Endometrial microvascular endothelial cells (primary cell): ENCODE results near the gene BCORL1. TPM values are rescaled to one million over a fixed set of nuclear protein-coding genes. Genes with fewer than 3 reads are reported as not detected.

Source experiments
- in situ Hi-C: cut with HindIII; loops from 2 replicates; pipeline ENCODE4 v1.10.0; 2017; ENCODE audit warnings: low sequenced_read_pairs, low pct_unique_long_range_greater_than_20kb; ENCODE audit errors: inconsistent ontology term
- total RNA-seq: library from RNA; depleted of rRNA; stranded (reverse); fragments of >200 nt; gene quantifications from one replicate; pipeline ENCODE4 v1.2.3, GENCODE V29; 2015; ENCODE audit errors: inconsistent ontology term

BCORL1 gene
- total RNA-seq, 1 donor from 2014 or later = 1.9 TPM

- in situ Hi-C loops = no loop called here
These were observed 65.0 kb downstream of the BCORL1 start for GRCh38 chrX:130047416-130047815.

GRCh38 chrX:130048686-130049222 is 66.3 kb downstream of the BCORL1 start:
- in situ Hi-C loops = no loop called here

- in situ Hi-C loops = no loop called here
These were observed 67.4 kb downstream of the BCORL1 start for GRCh38 chrX:130049821-130050220.

- in situ Hi-C loops = no loop called here
These were observed 68.9 kb downstream of the BCORL1 start for GRCh38 chrX:130051176-130051845.

- in situ Hi-C loops = no loop called here
These were observed 70.8 kb downstream of the BCORL1 start for GRCh38 chrX:130053236-130053635.

DNA sequence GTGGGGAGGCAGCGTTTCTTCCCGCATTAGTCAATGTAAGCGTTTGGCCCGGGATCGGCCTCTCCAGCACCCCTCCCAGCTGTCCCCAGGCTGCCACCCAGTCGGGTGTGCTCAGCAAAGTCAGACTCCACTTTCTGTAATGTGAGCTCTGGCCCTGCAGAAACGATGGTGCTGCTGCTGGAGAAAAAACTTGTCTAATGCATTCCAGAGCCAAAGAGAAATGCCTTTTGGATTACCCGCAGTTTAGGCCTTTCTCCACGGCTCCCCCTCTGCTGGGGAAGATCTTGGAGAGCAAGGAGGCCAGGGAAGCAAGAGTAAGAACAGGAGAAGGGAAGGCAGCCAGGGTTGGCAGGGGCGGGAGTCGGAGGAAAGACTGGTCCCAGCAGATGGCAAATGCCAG is 72.7 kb downstream of the BCORL1 start:
- in situ Hi-C loops = no loop called here

- in situ Hi-C loops = no loop called here
These were observed 73.5 kb downstream of the BCORL1 start for GRCh38 chrX:130055899-130056298.

DNA sequence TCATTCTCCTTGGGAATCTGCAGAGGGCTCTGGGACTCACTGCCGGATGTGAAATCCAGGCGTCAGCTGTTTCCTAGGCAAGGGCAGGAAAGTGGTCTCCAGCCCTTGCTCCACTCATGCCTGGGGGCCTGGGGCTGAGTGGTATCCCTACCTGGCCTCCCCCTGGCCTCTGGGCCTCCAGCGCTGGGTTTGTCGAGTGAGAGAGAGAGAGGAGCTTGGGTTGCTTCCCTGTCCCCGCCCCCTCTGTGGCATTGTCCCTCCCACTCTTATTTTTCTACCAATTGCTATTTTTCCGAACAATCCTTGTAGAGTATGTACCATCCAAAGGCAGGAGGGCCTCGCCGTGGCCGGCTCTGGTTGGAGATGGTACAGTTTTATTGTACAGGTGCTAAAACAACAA is 74.8 kb downstream of the BCORL1 start:
- in situ Hi-C loops = no loop called here

GRCh38 chrX:130058652-130059051 is 76.2 kb downstream of the BCORL1 start:
- in situ Hi-C loops = no loop called here

- in situ Hi-C loops = no loop called here
These were observed 78.0 kb downstream of the BCORL1 start for GRCh38 chrX:130060122-130061069.

DNA sequence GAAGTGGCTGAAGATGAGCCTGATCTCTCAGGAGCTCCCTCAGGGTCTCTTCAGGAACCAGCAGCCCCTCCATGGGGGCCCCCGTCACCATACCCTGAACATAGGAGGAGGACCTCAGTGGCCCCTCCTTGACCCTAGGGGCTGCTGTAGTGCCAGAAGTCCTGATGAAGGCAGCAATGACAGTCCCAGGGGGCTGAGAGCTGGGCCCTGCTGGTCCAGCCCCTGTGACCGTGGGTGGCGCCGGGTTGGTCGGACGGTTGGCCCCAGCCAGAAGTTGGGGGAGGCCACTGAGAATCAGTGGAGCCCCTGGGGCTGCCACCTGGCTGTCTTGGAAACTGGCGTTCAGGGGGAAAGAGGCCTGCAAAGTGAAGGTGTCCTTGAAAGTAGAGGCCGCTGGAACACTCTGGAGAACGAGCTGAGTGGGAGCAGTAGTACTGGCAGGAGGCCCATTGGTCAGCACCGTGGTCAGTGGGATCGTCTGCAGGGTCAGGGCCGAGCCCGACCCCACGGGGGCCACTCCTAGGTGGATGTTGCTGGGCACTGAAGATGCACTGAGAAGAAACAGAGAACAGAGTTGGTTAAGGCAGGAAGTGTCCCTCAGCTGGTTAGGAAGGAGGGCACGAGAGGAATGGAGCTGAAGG is 84.7 kb downstream of the BCORL1 start:
- in situ Hi-C loops = no loop called here

DNA sequence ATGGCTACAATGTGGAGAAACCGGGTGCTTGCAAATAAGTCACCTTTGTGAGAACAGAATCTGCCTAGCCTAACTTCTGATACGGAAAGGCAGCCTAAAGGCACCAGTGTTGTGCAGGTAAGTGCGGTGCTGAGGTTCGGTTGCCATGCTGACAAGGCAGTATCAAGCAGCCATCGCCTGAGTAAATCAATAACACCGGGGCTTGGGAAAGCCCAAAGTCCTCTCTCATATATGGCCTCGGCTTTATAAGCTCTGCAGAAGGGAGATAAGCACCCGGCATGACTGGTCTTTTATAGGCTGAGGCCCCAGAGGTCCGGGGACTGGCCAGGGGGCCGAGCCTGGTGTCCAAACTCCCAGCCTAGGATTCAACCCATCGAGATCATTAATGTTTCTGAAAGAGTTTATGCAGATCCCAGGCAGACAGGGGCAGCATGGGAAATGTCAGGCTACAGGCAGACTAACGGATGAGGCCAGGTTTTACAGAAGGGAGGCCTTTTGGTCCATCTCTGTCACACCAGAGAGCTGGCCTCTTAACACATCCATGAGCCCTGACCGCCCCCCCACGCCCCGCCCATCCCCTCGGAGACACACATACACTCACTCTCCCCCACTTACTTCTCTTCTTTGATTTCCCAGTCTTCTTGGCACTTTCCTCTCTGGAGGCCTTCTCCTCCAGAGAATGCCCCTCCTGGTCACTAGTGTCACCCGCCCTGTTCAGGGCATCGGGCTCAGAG is 89.3 kb downstream of the BCORL1 start:
- in situ Hi-C loops = no loop called here

- in situ Hi-C loops = no loop called here
These were observed 89.9 kb downstream of the BCORL1 start for GRCh38 chrX:130072345-130072740.

DNA sequence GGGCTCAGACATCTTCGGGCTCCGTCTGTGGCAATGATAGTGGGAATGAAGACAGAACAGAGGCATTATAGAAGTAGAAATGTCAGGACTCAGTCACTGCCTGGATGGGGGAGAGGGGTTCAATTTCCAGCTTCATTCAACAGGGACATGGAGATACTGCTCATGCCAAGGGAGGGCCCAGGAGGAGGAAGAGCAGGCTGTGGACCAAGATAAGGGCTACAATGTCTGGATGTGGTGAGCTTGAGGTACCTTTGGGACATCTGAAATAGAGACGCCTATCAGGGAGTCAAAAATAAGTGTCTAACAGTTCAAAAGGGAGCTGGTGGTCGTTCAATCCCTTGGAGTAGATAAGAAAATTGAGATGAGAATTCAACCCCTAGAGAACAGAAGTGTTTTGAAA is 93.3 kb downstream of the BCORL1 start:
- in situ Hi-C loops = no loop called here

DNA sequence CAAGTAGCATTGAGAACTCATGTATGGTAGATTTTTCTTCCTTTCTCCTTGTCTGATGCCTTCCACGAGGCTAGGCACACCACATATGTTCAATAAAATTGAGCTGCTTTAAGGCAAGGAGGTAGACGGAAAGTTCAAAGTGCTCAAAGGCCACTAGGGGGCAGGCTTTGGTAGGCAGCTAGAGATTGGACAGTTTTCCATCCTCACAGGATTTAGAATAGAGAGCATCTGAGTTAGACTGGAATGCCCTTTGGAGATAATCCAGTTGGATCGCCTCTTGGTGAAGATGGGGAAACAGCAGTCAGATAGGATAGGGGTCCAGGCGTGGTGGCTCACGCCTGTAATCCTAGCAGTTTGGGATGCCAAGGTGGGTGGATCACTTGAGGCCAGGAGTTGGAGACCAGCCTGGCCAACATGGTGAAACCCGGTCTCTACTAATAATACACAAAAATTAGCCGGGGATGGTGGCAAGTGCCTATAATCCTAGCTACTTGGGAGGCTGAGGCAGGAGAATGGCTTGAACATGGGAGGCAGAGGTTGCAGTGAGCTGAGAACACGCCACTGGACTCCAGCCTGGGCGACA is 97.5 kb downstream of the BCORL1 start:
- in situ Hi-C loops = no loop called here

- in situ Hi-C loops = no loop called here
These were observed 98.4 kb downstream of the BCORL1 start for GRCh38 chrX:130080791-130081367.

- in situ Hi-C loops = no loop called here
These were observed 99.1 kb downstream of the BCORL1 start for GRCh38 chrX:130081421-130082045.
